ENCODE measurements around the gene STAG1. TPM values are rescaled to one million over a fixed set of nuclear protein-coding genes. Genes with fewer than 3 reads are reported as not detected.

STAG1 gene
- total and polyA plus RNA-seq, 8 donors = 7.5 to 105 (median 37.9) TPM

GRCh38 chr3:136437043-136437442, 315.1 kb downstream of the STAG1 start:
- no peaks in the 10 kb centered on the region for H3K4me1 ChIP-seq
- WGBS, 5 donors = 91 to 97% (median 95%) methylated on average over 2 of the region's 2 CpGs
- H3K27ac ChIP-seq = no peak overlapping the region
- no peaks in the 10 kb centered on the region for H3K9me3 ChIP-seq
- H3K36me3 ChIP-seq = peaks cover 0 to 37% (median 31%) of the 10 kb centered on the region in 4 donors
- no peak for TF ChIP-seq POLR2AphosphoS5 (IDR thresholded peaks at IDR 0.05)
- TF ChIP-seq EP300 (IDR thresholded peaks at IDR 0.05) = no peak
- no peak for TF ChIP-seq POLR2A (IDR thresholded peaks at IDR 0.05)
- no peak for TF ChIP-seq CTCF (IDR thresholded peaks at IDR 0.05)
- intact Hi-C loops (cut with DNase I; ENCODE audit: low total_unique reads) = no loop called here
- no peak for DNase-seq
- no peak overlapping the region for H3K4me3 ChIP-seq
- no peaks in the 10 kb centered on the region for H3K27me3 ChIP-seq

GRCh38 chr3:136434429-136434828, 317.7 kb downstream of the STAG1 start:
- H3K4me1 ChIP-seq = no peaks in the 10 kb centered on the region
- no peak for TF ChIP-seq POLR2A (IDR thresholded peaks at IDR 0.05)
- no peak for TF ChIP-seq EP300 (IDR thresholded peaks at IDR 0.05)
- no peak for TF ChIP-seq CTCF (IDR thresholded peaks at IDR 0.05)
- no peak for TF ChIP-seq POLR2AphosphoS5 (IDR thresholded peaks at IDR 0.05)
- H3K9me3 ChIP-seq = no peaks in the 10 kb centered on the region
- no peak for DNase-seq
- no peak overlapping the region for H3K4me3 ChIP-seq
- intact Hi-C loops (cut with DNase I; ENCODE audit: low total_unique reads) = no loop called here
- H3K27me3 ChIP-seq = no peaks in the 10 kb centered on the region
- H3K27ac ChIP-seq = no peak overlapping the region
- WGBS, 5 donors = 73 to 85% (median 81%) methylated on average over 2 of the region's 2 CpGs
- H3K36me3 ChIP-seq = peaks cover 0 to 28% (median 25%) of the 10 kb centered on the region in 4 donors

- no peak overlapping the region for H3K27ac ChIP-seq
- H3K27me3 ChIP-seq = no peaks in the 10 kb centered on the region
- H3K9me3 ChIP-seq = no peaks in the 10 kb centered on the region
- no peak overlapping the region for H3K4me3 ChIP-seq
- WGBS, 5 donors = 95 to 98% (median 97%) methylated on average over 4 of the region's 4 CpGs
- no peak for DNase-seq
- peaks cover 0 to 36% (median 35%) of the 10 kb centered on the region in 4 donors for H3K36me3 ChIP-seq
- intact Hi-C loops (cut with DNase I; ENCODE audit: low total_unique reads) = no loop called here
- TF ChIP-seq POLR2A (IDR thresholded peaks at IDR 0.05) (no peak), EP300 (IDR thresholded peaks at IDR 0.05) (no peak), POLR2AphosphoS5 (IDR thresholded peaks at IDR 0.05) (no peak), CTCF (IDR thresholded peaks at IDR 0.05) (no peak)
- no peaks in the 10 kb centered on the region for H3K4me1 ChIP-seq
These were observed 319.5 kb downstream of the STAG1 start for GRCh38 chr3:136432685-136433084.

- Histone ChIP-seq H3K27ac (no peak overlapping the region), H3K4me3 (no peak overlapping the region), H3K27me3 (no peaks in the 10 kb centered on the region), H3K9me3 (no peaks in the 10 kb centered on the region), H3K4me1 (no peaks in the 10 kb centered on the region), H3K36me3 (peaks cover 0 to 48% (median 46%) of the 10 kb centered on the region in 4 donors)
- TF ChIP-seq POLR2A (IDR thresholded peaks at IDR 0.05) = no peak
- no peak for TF ChIP-seq EP300 (IDR thresholded peaks at IDR 0.05)
- TF ChIP-seq CTCF (IDR thresholded peaks at IDR 0.05) = no peak
- WGBS, 5 donors = 82 to 95% (median 86%) methylated on average over 2 of the region's 2 CpGs
- DNase-seq = peak in 1 of 2 donors; percentile 2
- intact Hi-C loops (cut with DNase I; ENCODE audit: low total_unique reads) = no loop called here
These were observed 324.0 kb downstream of the STAG1 start for GRCh38 chr3:136428167-136428566.

Measured in stomach (tissue), 9 donors.